HepG2 (cell line): ENCODE data around the gene GPS1. TPM values are rescaled to one million over a fixed set of nuclear protein-coding genes. Genes with fewer than 3 reads are reported as not detected.

ENCODE experiments used
- ARNTL ChIP-seq: sonication (generic); formaldehyde crosslinking; IDR thresholded peaks from 2 replicates; pipeline ENCODE4 v1.4.0; 2020; ENCODE audit warnings: mild to moderate bottlenecking, missing genetic modification reagents
- CREM ChIP-seq, 2 experiments: sonication (generic) in 1 of 2; formaldehyde crosslinking in 1 of 2; IDR thresholded peaks; 2 replicates each; pipeline versions ENCODE4 v1.4.0 to v1.6.1; 2016 to 2020; ENCODE audit warnings: antibody characterized with exemption in 1 of 2, mild to moderate bottlenecking in 1 of 2, missing genetic modification reagents in 1 of 2
- ESRRA ChIP-seq: sonication (generic); formaldehyde crosslinking; IDR thresholded peaks from 2 replicates; pipeline ENCODE4 v1.5.1; 2020; ENCODE audit warnings: mild to moderate bottlenecking, low read depth, missing genetic modification reagents
- GPN1 ChIP-seq: sonication (generic); formaldehyde crosslinking; IDR thresholded peaks from 2 replicates; pipeline ENCODE4 v1.5.1; 2020; ENCODE audit warnings: missing genetic modification reagents, borderline replicate concordance
- GTF3A ChIP-seq: sonication (generic); formaldehyde crosslinking; conservative IDR thresholded peaks from 2 replicates; pipeline ENCODE4 v1.4.0; 2020; ENCODE audit warnings: mild to moderate bottlenecking, missing genetic modification reagents
- HMGXB4 ChIP-seq, 2 experiments: sonication (generic) in 1 of 2; formaldehyde crosslinking in 1 of 2; IDR thresholded peaks; 2 replicates each; pipeline versions ENCODE4 v1.4.0 to v1.6.1; 2018 to 2020; ENCODE audit warnings: missing genetic modification reagents in 2 of 2, borderline replicate concordance in 1 of 2, low read depth in 1 of 2, mild to moderate bottlenecking in 1 of 2, missing biosample characterization in 1 of 2
- PHB2 ChIP-seq: fragments of 450-650 bp; IDR thresholded peaks from 2 replicates; pipeline ENCODE4 v1.6.1; 2018; ENCODE audit not compliant: partially characterized antibody
- RAD21 ChIP-seq: fragments of 450-650 bp; formaldehyde crosslinking; IDR thresholded peaks from 2 replicates; pipeline ENCODE4 v1.5.0; 2020; ENCODE audit warnings: mild to moderate bottlenecking
- SIN3A ChIP-seq: IDR thresholded peaks from 2 replicates; pipeline ENCODE4 v1.6.1; 2011; ENCODE audit warnings: low read depth, mild to moderate bottlenecking, control low read depth, low read length, borderline replicate concordance
- SMARCC2 ChIP-seq: fragments of 450-650 bp; IDR thresholded peaks from 2 replicates; pipeline ENCODE4 v1.6.1; 2017; ENCODE audit warnings: antibody characterized with exemption, mild to moderate bottlenecking
- ZNF230 ChIP-seq: sonication (generic); formaldehyde crosslinking; IDR thresholded peaks from 2 replicates; pipeline ENCODE4 v1.4.0; 2020; ENCODE audit warnings: mild to moderate bottlenecking, missing genetic modification reagents
- ZNF318 ChIP-seq: sonication (generic); formaldehyde crosslinking; IDR thresholded peaks from 2 replicates; pipeline ENCODE4 v1.4.0; 2020; ENCODE audit warnings: mild to moderate bottlenecking, missing genetic modification reagents
- ZNF605 ChIP-seq: sonication (generic); formaldehyde crosslinking; IDR thresholded peaks from 2 replicates; pipeline ENCODE4 v1.8.0; 2022; ENCODE audit warnings: mild to moderate bottlenecking, missing genetic modification reagents
- ZNF615 ChIP-seq: sonication (generic); formaldehyde crosslinking; IDR thresholded peaks from 2 replicates; pipeline ENCODE4 v1.5.0; 2020; ENCODE audit warnings: mild to moderate bottlenecking, missing genetic modification reagents, borderline replicate concordance
- ZNF83 ChIP-seq: sonication (generic); formaldehyde crosslinking; IDR thresholded peaks from 2 replicates; pipeline ENCODE4 v1.4.0; 2020; ENCODE audit warnings: missing genetic modification reagents, mild to moderate bottlenecking, borderline replicate concordance
- ZNF850 ChIP-seq: sonication (generic); formaldehyde crosslinking; conservative IDR thresholded peaks from 2 replicates; pipeline ENCODE4 v1.9.0; 2021; ENCODE audit warnings: mild to moderate bottlenecking, missing genetic modification reagents
- polyA plus RNA-seq, 8 experiments: library from polyadenylated mRNA; depleted of rRNA in 3 of 8; stranded (reverse) in 7 of 8; unstranded in 1 of 8; fragments of >200 nt; fragmentation: Illumina TruSeq in 4 of 8; extraction: Trizol in 4 of 8; gene quantifications; 2 replicates each; pipeline versions ENCODE4 v1.2.1 to v1.2.3, GENCODE V29; 2011 to 2016; ENCODE audit warnings: low read depth in 4 of 8, missing spikeins in 1 of 8, mixed read lengths in 1 of 8; ENCODE audit not compliant: insufficient read depth in 1 of 8
- total RNA-seq, 5 experiments: library from RNA; depleted of rRNA; stranded (reverse); fragments of >200 nt; fragmentation: Illumina TruSeq; extraction: Trizol; gene quantifications; 2 replicates each; pipeline ENCODE4 v1.2.3, GENCODE V29; 2016; ENCODE audit warnings: low read depth in 1 of 5
- TF ChIP-seq, protein P1 (sequence below): sonication (generic); formaldehyde crosslinking; IDR thresholded peaks from 2 replicates; pipeline ENCODE4 v1.8.0; 2022; ENCODE audit warnings: missing genetic modification reagents, mild to moderate bottlenecking, borderline replicate concordance

The GPS1 gene
- total and polyA plus RNA-seq, 2 of the 13 experiments (the other 11 are each of a cell fraction or from before 2014, with no cell fraction given), result 124 to 128 TPM

- TF ChIP-seq SIN3A (peak; percentile 85; the same call in 1 of the 2 replicates), ZNF318 (CRISPR knock-in tag) (peak; percentile 16; the same call in 1 of the 2 replicates), ZNF615 (CRISPR knock-in tag) (no peak), PHB2 (no peak), SMARCC2 (no peak), GPN1 (CRISPR knock-in tag) (peak; percentile 72; the same call in 1 of the 2 replicates), RAD21 (peak; percentile 92), HMGXB4 (CRISPR knock-in tag; IDR thresholded peaks at IDR 0.05; ENCODE audit: borderline replicate concordance in 1 of 2, low read depth in 1 of 2) (peak; percentile 99), ZNF850 (0 out of 2 replicates have a peak, but pooled peaks have one; percentile 47), ESRRA (CRISPR knock-in tag) (peak; percentile 82; the same call in 1 of the 2 replicates), ZNF83 (peak; percentile 96; the same call in 1 of the 2 replicates), ZNF605 (CRISPR knock-in tag) (no peak), CREM (IDR thresholded peaks at IDR 0.05) (no peak), CREM (CRISPR knock-in tag; IDR thresholded peaks at IDR 0.05) (no peak), ARNTL (CRISPR knock-in tag) (peak; percentile 71), GTF3A (peak; percentile 83; the same call in 1 of the 2 replicates), ZNF230 (peak; percentile 79; the same call in 1 of the 2 replicates)
- TF ChIP-seq, protein P1, sequence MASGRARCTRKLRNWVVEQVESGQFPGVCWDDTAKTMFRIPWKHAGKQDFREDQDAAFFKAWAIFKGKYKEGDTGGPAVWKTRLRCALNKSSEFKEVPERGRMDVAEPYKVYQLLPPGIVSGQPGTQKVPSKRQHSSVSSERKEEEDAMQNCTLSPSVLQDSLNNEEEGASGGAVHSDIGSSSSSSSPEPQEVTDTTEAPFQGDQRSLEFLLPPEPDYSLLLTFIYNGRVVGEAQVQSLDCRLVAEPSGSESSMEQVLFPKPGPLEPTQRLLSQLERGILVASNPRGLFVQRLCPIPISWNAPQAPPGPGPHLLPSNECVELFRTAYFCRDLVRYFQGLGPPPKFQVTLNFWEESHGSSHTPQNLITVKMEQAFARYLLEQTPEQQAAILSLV (CRISPR knock-in tag), result peak; percentile 98
Observed at GRCh38 chr17:82037092-82037888, 14.4 kb upstream of the GPS1 start, which contains the start of gene DCXR (continued).
